GM18502 (cell line): ENCODE measurements around the gene TMEM190.
"Not testable (repeated sequence)": the region's sequence is repeated elsewhere in the genome, so short reads cannot be mapped to it uniquely, and the experiment has no call there.

Experiments
- ATAC-seq: cut with Tn5 transposase; IDR thresholded peaks from one replicate; pipeline ENCODE4 v1.9.1; 2021; ENCODE audit warnings: mild to moderate bottlenecking; ENCODE audit not compliant: unreplicated experiment, poor library complexity

Gene TMEM190

DNA sequence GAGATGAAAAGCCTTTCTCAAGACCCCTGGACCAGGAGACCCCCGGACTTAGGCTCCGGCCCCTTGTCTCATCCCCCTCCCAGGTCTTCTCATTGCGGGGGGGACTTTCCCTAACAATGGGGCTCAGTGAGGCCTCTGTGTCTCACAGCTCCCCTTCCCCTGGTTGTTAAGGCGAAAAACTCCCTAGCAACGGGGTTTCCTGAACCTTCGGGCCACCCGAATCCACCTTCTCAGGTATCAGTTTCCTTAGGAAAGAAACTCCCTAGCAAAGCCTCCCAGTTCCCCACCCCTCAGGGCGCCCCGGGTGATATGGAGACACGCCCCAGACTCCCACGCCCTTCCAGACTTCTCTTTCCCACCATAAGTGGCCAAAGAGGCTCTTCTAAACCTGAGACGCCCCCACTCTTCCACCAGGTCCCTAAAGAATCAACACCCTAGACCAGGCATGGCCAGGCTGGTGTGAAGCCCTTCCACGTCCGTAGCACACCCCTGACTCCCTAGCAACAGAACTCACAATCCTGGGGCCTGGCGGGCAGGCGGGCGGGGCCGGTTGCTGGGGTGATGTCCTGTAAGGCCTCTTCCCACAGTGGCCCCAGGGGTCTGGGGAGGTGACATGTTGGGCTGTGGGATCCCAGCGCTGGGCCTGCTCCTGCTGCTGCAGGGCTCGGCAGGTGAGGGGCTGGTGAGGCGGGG, at the start of gene TMEM190:
TMEM190 (plus strand) TSS at position 586 of the 693 bp plus-strand sequence; CDS start at position 614, 28 bp downstream.
- no peak for ATAC-seq

DNA sequence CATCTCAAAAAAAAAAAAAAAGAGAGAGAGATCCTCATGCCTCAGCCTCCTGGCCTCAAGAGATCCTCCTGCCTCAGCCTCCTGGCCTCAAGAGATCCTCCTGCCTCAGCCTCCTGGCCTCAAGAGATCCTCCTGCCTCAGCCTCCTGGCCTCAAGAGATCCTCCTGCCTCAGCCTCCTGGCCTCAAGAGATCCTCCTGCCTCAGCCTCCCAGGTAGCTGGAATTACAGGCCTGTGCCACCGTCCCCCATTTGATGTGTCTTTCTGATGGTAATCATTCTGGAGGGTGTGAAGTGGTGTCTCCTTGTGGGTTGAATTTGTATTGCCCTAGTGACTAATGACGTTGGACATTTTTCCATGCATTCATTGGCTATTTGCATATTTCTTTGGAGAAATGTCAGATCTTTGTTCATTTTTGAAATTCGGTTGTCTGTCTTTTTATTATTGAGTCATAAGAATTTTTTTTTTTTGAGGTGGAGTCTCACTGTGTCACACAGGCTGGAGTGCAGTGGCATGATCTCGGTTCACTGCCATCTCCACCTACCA, 47.8 kb upstream of the TMEM190 start:
- ATAC-seq = not testable (repeated sequence)

DNA sequence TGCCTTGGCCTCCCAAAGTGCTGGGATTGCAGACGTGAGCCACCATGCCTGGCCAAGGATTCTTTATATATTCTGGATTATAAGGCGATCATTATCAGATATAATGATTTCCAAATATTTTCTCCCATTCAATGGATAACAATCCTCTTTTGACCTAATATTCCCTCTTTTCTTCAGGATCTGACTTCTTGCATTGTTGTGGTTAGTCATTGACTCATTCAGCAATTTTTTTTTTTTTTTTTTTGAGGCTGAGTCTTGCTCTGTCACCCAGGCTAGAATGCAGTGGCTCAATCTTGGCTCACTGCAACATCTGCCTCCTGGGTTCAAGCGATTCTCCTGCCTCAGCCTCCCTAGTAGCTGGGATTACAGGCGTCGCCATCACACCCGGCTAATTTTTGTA, 46.8 kb upstream of the TMEM190 start:
- not testable (repeated sequence) for ATAC-seq

DNA sequence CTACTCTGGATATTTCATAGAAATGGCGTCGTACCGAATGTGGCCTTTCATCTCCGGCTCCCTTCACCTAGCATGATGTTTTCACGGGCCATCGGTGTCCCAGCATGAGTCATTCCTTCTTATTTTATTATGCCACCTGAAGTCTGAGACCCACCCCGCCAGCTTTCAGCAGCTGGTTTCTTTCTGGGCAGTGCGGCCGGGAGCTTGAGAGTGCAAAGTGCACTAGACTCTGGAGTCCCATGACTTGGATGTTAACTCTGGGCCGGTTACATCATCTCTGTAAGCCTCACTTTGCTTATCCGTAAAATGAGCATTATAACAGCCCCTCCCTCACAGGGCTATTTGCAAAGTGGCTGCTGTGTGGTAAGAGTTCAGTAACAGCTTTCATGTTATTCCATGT, 42.8 kb upstream of the TMEM190 start:
- no peak for ATAC-seq

DNA sequence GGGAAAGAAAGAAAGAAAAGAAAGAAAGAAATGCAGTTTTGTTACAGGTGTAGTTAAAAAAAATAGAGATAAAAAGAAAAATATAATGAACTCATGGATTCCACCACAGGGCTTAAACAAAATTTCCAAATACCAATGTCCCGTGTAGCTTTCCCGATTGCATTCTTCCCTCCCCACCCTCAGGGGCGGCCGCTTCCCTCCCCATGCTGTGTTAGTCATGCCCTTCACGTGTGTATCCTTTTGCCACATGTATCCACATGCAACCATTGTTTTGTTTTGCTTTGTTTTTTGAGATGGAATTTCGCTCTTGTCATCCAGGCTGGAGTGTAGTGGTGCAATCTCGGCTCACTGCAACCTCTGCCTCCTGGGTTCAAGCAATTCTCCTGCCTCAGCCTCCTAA, 40.5 kb upstream of the TMEM190 start:
- no peak for ATAC-seq

DNA sequence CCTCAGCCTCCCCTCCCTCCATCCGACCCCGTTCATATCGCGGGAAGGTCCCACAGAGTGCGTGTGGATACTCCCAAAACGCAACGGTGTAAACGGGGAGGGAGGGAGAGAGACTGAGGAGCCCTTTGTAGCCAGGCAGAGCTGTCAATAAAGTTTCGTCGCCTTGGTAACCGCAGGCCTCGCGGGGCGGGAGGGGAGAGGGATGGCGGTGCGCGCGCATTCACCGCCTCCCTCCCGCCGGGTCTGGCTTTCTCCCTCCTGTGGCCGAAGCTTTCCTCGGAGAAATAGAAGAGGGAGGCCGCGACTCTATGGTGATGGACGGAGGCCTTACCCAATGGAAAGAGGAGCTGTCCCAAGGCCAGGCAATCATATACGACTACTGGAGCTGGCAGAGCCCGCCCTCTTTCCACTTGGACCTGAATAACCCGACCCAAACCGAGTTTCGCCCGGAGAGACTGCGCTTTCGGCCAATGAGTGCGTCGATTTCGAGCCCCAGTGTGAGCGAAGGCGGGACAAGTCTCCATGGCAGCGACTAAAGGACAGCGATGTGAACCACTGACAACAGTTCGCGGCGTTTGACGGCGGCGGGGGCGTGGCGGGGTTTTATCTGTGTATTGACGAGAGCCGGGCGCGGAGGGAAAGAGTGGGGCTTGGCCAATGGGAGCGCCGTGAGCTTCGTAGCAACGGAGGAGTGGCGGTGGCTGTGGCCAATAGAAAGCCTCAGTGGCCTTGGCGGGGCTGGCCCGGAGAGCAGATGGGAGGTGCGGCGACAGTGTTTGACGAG, 37.3 kb upstream of the TMEM190 start, which contains the start of gene KMT5C:
KMT5C (plus strand) TSS at position 772 of the 784 bp plus-strand sequence. CDS start 2,061 bp downstream, outside the sequence.
- ATAC-seq = peak; percentile 81

DNA sequence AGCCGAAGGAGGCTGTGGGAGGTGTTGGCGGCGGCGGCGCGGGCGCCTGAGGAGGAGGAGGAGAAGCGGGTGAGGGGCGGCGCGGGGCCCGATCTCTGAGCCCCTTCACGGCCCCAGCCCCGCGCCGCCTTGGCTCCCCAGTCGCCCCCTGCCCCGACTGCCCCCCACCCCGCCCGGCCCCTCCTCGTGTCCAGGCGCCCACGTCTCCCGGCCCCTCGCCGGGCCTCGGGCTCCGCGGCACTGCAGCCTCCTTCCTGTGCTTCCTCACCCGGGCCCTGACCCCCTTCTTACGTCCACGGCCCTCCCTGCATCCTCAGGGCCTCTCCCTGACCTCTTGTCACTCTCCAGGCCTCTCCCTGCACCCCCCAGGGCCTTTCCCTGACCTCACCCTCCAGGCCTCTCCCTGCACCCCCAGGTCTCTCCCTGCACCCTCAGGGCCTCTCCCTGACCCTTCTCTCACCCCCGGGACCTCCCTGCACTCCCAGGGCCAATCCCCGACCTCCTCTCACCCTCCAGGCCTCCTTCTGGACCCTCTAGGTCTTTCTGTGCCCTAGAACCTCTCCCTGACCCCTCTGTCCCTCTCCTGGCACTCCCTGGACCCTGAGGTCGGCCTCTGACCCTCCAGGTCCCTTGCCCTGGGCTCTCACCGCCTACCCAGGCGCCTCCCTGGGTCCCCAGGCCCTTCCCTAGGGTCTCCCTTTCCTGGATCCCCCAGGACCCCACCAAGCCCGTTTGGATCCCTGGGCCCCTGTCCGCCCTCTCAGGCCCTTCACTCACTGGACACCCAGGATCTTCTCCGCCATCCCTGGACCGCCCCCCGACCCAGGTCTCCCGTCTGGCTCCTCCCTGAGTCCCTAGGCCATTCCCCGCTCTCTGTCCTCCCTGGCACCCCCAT, 36.5 kb upstream of the TMEM190 start:
- no peak for ATAC-seq

DNA sequence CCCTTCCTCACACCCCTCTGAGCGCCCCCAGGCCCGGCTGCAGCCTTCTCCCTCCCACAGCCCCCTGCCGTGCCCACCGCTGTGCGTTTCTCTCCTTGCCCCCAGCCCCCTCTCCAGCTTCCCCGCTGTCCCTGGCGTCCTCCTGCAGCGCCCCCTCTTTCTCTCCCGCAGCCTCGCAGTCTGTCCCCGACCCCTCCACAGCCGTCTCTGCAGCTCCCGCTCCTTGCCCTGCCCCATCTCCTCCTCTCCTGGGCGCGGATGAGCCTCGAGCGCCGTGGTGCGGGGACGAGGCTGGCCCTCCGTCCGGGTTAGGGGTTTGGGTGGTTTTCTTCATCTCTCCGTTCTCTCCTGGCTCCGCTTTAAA, 35.9 kb upstream of the TMEM190 start:
- ATAC-seq = no peak

DNA sequence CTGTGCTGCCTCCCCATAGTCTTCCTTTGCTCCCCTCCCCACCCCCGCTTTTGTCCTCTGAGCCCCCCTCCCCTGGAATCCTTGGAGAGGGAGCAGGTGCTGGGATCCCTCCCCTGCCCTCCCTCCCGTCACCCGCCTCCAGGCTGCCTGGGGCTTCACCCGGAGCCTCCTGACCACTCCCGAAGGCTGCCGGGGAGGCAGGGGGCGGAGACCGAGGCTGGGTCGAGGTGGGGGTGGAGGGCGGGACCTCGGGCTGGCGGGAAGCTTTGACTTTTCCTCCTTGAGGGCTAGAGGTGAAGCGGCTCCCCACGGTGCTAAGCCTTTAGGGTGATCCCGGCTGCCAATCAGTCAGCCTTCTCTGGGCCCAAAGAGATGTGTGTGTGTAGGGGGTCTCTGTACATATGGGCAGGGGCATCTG, 35.4 kb upstream of the TMEM190 start:
- no peak for ATAC-seq

DNA sequence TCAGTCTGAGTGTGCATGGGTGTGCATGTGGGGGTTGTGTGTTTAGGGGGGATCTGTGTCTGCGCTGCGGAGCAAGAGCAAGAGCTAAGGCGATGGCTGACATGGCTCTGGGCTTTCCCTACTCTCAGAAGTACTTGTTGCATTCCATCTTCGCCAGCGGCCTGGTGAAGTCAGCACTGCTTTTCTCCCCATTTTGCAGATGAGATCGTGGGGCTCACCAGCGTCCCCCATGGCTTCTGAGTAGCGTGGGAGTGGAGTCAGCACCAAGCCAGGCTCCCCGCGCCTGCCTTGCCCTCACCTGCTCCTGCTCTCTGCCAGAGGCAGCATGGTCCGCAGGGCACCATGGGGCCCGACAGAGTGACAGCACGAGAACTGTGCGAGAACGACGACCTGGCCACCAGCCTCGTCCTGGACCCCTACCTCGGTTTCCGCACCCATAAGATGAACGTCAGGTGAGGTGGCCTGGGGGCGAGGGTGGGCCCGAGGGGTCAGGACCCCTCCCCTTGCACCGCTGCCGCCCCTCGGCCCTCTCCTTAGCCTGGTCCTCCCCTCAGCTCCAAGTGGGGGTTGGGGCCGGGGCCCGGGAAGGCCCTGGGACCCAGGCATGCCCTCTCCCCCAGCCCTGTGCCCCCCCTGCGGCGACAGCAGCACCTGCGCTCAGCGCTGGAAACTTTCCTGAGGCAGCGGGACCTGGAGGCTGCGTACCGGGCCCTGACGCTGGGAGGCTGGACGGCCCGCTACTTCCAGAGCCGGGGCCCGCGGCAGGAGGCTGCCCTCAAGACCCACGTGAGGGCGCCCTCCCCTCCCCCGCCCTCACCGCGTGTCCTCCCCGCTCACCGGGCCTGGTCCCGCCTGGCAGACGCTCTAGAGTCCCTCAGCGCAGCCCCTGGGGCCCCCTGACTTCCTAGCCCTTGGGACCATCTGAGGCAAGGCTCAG, 34.8 kb upstream of the TMEM190 start:
- no peak for ATAC-seq

DNA sequence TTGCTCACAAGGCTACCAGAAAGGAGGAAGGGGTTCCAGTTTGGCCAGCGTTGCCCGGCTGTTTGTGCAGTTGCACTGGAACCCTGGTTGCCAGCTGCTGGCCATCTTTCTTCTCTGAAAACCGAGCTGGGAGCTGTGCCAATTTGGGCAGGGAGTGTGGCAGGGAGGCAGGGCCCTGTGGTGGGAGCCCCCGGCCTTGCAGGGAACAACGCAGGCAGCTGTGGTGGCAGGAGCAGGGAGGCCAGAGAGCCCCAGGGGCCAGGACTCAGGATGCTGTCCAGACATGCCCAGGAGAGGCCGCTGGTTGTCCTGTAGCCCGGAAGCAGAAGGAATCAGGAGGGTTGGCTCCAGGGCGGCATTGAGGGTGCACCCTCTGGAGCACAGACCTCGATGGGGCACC, 32.2 kb upstream of the TMEM190 start:
- ATAC-seq = no peak

DNA sequence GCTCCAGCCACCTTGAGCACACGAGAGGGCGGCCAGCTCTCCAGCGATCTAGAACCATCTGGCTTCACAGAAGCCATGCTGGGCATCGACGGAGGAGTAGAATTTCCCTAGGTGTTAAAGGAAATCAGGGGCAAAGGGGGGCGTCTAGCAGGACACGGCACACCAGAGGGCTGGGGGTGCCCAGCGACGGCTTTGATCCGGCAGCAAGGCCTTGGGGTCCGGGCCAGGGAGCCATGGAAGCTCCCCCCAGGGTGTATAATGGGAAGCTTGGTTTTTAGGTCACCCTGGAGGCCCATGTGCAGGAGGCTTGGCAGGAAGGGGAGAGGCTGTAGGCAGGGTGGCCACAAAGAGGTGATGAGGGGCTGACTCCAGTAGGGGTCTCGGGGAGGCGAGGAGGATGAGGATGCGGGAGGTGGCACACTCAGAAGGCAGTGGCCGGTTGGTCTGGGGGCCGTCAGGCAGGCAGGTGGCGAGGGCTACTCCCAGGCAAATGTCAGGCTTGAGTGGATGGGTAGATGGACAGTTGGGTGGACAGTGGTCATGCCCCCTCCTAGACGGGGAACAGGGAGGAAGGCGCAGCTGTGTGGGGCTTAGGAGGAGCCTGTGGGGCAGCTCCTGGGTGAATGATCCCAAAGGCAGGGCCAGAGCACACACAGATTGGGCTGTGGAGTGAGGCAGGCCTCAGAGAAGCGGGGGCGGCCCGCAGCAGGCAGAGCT, 31.4 kb upstream of the TMEM190 start:
- no peak for ATAC-seq

DNA sequence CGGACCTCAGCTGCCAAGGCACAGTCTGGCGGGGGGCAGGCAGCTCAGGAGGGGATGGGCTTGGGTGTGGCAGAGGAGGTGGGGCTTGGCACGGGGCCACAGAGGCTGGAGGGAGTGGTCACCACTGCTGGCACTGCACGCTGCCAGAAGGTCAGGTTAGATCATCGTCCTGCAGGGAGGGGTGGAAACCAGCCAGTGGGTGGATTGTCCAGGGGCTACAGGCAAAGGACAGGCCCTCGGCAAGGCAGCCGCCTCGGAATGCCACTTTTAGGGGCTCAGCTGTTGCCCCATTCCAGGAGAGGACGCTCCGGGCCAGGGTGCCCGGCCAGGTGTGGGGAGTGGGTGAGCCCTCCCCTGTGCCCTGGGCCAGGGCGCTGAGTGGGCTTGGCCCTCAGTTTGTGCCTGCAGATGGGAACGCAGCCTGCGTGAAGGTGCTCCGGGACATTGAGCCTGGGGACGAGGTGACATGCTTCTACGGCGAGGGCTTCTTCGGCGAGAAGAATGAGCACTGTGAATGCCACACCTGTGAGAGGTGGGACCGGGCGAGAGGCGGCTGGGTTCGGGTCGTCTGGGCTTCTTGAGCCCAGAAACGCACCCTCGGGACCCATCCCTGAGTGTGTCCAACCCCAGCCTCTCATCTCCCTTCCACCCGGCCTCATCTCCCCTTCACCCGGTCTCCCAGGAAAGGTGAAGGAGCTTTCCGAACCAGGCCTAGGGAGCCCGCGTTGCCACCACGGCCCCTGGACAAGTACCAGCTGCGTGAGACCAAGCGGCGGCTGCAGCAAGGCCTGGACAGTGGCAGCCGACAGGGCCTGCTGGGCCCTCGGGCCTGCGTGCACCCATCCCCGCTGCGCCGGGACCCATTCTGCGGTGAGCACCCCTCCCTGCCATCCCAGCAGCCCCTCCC, 30.6 kb upstream of the TMEM190 start:
- ATAC-seq = no peak

DNA sequence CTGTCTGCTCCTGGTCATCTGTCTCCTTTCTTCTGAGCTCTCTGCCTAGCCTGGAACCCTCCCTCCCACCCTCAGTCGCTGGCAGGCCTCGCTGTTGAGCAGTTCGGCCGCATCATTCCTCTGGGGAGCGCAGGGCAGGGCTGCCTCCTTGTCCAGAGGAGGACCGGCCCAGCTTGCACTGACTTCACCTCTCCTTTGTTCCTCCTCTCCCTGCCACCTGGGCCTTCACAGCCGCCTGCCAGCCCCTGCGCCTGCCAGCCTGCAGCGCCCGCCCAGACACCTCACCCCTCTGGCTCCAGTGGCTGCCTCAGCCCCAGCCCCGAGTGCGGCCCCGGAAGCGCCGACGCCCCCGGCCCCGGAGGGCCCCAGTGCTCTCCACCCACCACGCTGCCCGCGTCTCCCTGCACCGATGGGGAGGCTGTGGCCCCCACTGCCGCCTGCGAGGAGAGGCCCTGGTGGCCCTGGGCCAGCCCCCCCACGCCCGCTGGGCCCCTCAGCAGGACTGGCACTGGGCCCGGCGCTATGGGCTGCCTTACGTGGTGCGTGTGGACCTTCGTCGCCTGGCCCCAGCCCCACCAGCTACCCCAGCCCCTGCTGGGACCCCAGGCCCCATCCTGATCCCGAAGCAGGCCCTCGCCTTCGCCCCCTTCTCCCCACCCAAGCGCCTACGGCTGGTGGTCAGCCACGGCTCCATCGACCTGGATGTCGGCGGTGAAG, 29.7 kb upstream of the TMEM190 start:
- no peak for ATAC-seq

DNA sequence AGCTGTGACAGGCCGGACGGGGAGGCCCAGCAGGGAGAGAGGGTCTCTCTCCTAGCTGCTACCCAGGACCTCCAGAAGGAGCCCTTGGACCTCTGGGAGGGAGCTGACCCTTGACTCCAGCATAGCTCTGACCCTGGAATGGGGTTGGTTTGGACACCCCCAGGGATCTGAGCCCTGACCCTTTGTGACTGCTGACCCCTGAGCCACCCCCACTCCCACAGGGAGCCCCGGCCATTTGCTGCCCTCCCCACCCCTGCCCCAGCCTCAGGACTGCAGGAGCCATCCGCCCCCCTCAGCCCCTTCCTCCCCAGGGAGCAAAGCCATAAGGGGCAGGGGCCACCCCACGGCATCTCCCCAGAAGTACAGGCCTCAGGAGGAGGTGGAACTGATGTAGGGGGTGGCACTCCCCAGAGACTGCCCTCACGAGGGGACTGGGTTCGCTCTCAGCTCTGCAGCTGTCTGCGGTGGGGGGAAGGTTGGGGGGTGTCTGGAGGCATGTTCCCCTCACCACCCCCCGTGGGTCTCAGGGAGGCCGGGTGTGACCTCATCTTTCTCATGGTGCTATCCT, 29.1 kb upstream of the TMEM190 start:
- ATAC-seq = no peak

DNA sequence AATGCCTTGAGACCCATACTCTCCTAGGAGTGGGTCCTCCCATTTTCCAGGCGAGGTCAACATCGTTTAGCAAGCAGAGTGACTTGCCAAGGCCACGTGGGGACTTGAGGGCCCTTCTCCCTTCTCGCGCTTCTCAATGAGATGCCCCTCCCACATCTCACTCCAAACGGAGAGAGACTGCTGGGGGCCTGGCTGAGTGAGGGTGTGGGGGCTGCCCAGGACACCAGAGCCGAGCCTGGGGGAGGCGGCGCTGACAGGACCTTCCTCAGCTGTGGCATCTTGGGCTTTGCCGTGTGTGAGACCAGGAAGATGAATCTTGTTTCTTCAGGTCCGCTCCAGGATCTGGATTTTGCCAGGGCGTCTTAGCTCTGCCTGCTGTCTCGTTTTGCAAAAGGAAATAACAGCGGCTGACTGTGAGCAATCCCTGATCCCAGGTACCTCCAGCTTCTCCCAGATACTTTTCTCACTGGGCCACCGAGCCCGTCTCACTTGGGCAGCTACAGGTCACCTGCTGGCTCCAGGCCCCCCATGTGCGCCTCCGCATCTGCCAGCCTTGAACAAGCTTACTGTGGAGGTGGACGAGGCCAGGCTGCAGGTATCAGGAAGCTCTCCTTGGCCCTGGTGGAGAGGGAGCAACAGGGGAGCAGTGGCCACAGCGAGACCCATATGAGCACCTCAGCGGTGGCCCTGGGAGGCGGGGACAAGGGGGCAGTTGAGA, 28.1 kb upstream of the TMEM190 start:
- ATAC-seq = no peak
